Mucosa of rectum (tissue), 2 donors: ENCODE data around the gene FGF11.

Experiments used
- H3K27ac ChIP-seq, 2 donors: one replicate each; pipeline ENCODE4 v1.7.0; 2013; ENCODE audit warnings: inconsistent platforms in 2 of 2, low read depth in 2 of 2, low read length in 2 of 2
- H3K27me3 ChIP-seq, 2 donors: one replicate each; pipeline ENCODE4 v1.7.0; 2013; ENCODE audit warnings: low read length in 2 of 2; ENCODE audit not compliant: control insufficient read depth in 2 of 2, insufficient read depth in 2 of 2
- H3K36me3 ChIP-seq, 2 donors: one replicate each; pipeline ENCODE4 v1.7.0; 2013; ENCODE audit warnings: low read length in 2 of 2; ENCODE audit not compliant: control insufficient read depth in 2 of 2, insufficient read depth in 2 of 2
- H3K4me1 ChIP-seq, 2 donors: one replicate each; pipeline ENCODE4 v1.7.0; 2013; ENCODE audit warnings: low read length in 2 of 2, mild to moderate bottlenecking in 1 of 2; ENCODE audit not compliant: control insufficient read depth in 2 of 2, insufficient read depth in 2 of 2
- H3K4me3 ChIP-seq, 2 donors: one replicate each; pipeline ENCODE4 v1.7.0; 2013; ENCODE audit warnings: low read length in 2 of 2
- H3K9ac ChIP-seq, 2 donors: one replicate each; pipeline ENCODE4 v1.7.0; 2013; ENCODE audit warnings: low read length in 2 of 2, low read depth in 1 of 2, mild to moderate bottlenecking in 1 of 2
- H3K9me3 ChIP-seq, 2 donors: one replicate each; pipeline ENCODE4 v1.7.0; 2013; ENCODE audit warnings: low read length in 2 of 2; ENCODE audit not compliant: control insufficient read depth in 2 of 2
- donor health status: healthy.
- donor health status: Normal muscosa, but diverticular disease.

FGF11 gene

DNA sequence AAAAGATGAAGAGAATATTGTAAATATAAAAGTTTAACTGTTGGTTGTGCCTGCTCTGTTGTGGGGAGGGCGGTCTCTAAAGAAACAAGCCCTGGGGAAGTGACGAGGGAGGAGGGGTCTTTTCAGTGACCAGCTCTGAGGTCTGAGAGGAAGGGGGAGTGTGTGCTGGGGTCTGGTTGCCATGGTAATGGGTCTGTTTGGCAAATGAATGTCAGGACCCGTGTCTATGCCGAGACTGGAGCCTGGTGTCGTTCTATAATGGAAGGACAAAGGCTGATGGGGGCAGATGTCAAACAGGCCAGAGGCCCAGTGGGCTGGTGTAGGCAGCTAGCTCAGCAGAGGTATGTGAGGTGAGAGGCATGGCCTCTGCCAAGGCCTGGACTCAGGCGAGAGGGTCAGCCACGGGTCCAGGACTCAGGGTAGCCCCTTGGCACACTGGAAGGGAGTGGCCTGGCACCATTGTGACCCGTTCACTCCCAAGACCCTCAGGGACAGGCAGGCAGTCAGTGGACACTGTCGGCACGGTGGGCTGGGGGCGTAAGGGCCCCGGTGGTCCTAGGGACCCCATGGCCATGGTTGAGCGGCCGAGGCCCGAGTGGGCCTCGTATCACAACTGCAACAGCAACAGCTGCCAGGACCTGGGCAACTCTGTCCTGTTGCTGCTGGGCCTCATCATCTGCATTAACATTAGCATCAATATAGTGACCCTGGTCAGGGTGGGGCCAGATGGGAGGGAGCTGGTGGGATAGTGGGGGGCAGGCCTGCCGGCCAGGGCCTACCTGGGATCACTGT, 19.3 kb upstream of the FGF11 start, which contains the start of gene SPEM1:
SPEM1 (plus strand) TSS at position 506 of the 792 bp plus-strand sequence; CDS start at position 567, 61 bp downstream.
- Histone ChIP-seq H3K4me1 (no peaks in the 10 kb centered on the region), H3K9me3 (no peaks in the 10 kb centered on the region), H3K27ac (no peak within 1 kb of the TSS), H3K4me3 (no peak within 1 kb of the TSS), H3K9ac (no peak within 1 kb of the TSS), H3K27me3 (no peaks in the 10 kb centered on the region), H3K36me3 (no peaks in the 10 kb centered on the region)

DNA sequence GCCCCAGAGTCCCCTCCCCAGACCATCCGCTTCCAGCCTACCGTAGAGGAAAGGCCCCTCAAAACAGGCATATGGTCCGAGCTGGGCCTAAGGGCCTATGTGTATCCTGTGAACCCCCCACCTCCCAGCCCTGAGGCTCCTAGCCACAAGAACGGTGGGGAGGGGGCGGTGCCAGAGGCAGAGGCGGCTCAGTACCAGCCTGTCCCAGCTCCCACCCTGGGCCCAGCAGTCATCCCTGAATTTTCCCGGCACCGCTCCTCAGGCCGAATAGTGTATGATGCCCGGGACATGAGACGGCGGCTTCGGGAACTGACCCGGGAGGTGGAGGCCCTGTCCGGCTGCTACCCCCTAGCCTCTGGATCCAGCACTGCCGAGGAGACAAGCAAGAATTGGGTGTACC, 18.1 kb upstream of the FGF11 start:
- no peaks in the 10 kb centered on the region for H3K4me1 ChIP-seq
- no peaks in the 10 kb centered on the region for H3K9me3 ChIP-seq
- no peaks in the 10 kb centered on the region for H3K36me3 ChIP-seq
- no peak overlapping the region for H3K9ac ChIP-seq
- no peak overlapping the region for H3K27ac ChIP-seq
- H3K27me3 ChIP-seq, result no peaks in the 10 kb centered on the region
- no peak overlapping the region for H3K4me3 ChIP-seq

DNA sequence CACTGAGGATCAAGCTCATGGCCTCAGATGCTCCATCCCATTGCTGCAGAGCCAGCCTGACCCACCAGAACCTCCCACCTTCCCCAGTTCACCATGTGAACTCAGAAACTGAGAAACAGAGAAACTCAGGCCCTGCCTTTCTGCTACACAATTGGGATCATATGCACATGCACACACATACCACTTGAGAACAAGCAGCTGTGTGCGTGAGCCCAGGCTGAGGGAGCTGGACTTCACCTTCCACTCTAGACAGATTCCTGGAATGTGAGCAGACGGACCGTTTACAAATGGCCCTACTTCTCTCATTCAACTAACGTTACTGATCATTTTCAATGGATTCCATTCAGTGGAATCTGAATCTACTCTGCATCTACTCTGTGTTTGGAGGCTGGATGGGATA, 15.6 kb upstream of the FGF11 start:
- H3K4me1 ChIP-seq, result no peaks in the 10 kb centered on the region
- no peak overlapping the region for H3K27ac ChIP-seq
- no peaks in the 10 kb centered on the region for H3K27me3 ChIP-seq
- no peak overlapping the region for H3K9ac ChIP-seq
- no peaks in the 10 kb centered on the region for H3K9me3 ChIP-seq
- no peak overlapping the region for H3K4me3 ChIP-seq
- H3K36me3 ChIP-seq, result no peaks in the 10 kb centered on the region

DNA sequence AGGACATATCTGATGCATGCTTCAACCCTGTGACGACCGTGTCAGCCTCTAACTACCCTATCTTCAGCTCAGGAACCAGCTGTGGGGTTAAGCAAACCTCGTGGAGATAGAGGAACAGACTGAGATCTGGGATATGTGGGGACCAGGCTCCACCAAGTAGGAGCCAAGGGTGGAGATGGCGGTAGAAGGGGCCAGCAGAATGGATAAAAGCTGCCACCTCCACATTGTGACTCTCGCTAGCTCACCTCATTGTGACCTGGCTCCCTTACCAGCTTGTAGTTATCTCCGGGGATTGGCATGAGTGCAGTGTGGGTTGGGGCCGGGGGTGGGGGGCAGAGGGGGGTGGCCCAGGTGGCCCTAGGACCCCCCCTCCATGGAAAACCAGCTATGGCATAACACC, 14.0 kb upstream of the FGF11 start, which contains the start of gene SPEM2:
SPEM2 (plus strand) TSS at position 301 of the 400 bp plus-strand sequence; CDS start at position 374, 73 bp downstream.
- Histone ChIP-seq H3K4me1 (no peaks in the 10 kb centered on the region), H3K27ac (no peak within 1 kb of the TSS), H3K36me3 (no peaks in the 10 kb centered on the region), H3K9ac (no peak within 1 kb of the TSS), H3K9me3 (no peaks in the 10 kb centered on the region), H3K4me3 (no peak within 1 kb of the TSS), H3K27me3 (no peaks in the 10 kb centered on the region)

DNA sequence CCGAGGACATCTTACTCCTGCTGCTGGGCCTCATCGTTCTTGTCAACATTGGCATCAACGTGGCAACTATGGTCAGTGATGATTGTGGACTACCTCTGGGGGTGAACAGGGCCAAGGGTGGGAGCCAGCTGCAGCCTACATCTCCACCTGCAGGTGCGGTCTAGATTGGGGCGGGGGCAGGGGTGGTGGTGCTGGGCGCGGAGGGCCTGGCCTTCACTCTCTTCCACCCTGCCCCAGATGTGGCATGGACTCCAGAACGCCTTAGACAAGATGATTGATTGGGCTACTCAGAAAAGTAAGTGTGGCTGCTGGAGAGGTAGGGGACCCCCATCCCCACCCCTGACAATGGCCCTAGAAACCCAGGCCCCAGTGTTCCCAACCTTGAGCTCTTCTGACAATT, 13.6 kb upstream of the FGF11 start:
- Histone ChIP-seq H3K36me3 (no peaks in the 10 kb centered on the region), H3K9me3 (no peaks in the 10 kb centered on the region), H3K27ac (no peak overlapping the region), H3K27me3 (no peaks in the 10 kb centered on the region), H3K9ac (no peak overlapping the region), H3K4me3 (no peak overlapping the region), H3K4me1 (no peaks in the 10 kb centered on the region)

DNA sequence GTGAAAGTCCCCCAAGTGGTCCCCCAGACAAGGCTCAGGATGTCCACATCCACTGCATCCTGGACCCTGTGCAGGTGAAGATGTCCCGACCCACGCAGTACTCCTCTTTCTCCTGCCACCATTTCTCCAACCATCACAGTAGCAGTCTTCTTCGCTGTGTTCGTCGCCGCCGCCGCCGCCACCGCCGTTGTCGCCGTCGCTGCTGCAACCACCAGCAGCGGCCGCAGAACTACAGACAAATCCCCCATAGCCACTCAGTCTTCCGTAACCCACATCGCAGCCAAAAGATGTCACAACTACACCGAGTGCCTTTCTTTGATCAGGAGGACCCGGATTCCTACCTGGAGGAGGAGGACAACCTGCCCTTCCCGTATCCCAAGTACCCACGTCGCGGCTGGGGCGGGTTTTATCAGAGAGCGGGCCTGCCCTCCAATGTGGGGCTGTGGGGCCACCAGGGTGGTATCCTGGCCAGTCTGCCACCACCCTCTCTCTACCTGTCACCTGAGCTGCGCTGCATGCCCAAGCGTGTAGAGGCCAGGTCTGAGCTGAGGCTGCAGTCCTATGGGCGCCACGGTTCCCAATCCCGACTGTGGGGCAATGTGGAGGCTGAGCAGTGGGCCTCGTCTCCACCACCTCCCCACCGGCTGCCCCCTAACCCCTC, 13.0 kb upstream of the FGF11 start:
- no peaks in the 10 kb centered on the region for H3K36me3 ChIP-seq
- no peaks in the 10 kb centered on the region for H3K4me1 ChIP-seq
- H3K9ac ChIP-seq, result no peak overlapping the region
- H3K27me3 ChIP-seq, result no peaks in the 10 kb centered on the region
- H3K4me3 ChIP-seq, result no peak overlapping the region
- no peaks in the 10 kb centered on the region for H3K9me3 ChIP-seq
- no peak overlapping the region for H3K27ac ChIP-seq

DNA sequence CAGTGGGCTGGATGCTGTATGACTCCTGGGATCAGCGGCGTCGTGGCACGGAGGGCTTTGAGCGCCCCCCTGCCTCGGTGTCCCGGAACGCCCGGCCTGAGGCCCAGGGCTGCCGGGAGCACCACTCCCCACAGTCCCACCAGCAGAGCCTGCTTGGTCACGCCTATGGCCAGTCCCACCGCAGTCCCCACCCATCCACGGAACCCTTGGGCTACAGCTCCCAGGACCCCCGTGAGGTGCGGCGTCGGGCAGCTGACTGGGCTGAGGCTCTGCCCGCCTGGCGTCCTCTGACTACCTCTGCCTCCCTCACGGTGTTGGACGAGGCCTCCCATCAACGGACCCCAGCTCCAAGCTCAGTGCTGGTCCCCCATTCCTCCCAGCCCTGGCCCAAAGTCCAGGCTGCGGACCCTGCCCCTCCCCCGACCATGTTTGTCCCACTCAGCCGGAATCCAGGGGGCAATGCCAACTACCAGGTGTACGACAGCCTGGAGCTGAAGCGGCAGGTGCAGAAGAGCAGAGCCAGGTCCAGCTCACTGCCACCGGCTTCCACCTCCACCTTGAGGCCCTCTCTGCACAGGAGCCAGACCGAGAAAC, 12.3 kb upstream of the FGF11 start:
- H3K9ac ChIP-seq, result no peak overlapping the region

DNA sequence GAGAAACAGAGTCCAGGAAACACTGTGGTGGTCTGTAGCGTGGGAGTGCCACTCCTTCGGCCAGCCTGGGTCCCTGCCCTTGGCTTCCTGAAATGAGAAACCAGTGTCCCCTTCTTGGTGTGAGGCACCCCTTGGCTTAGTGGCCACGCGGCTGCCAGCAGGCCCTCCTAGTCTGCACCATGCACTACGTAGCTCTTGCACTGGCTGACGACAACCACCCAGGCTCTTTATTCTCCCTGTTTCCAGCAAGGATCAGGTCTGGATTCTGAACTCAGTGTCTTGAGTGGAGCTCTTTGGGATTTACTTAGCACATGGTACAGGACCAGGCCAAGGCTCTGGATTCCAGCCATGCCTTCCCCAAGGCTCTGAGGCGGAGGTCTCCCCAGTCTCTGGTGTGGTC, 11.8 kb upstream of the FGF11 start:
- no peak overlapping the region for H3K4me3 ChIP-seq
- H3K9me3 ChIP-seq, result no peaks in the 10 kb centered on the region
- H3K27me3 ChIP-seq, result no peaks in the 10 kb centered on the region
- no peak overlapping the region for H3K27ac ChIP-seq
- no peaks in the 10 kb centered on the region for H3K36me3 ChIP-seq
- no peak overlapping the region for H3K9ac ChIP-seq
- H3K4me1 ChIP-seq, result no peaks in the 10 kb centered on the region

More for the DNA sequence above, 12.3 kb upstream of the FGF11 start:
- Histone ChIP-seq H3K36me3 (no peaks in the 10 kb centered on the region), H3K4me3 (no peak overlapping the region), H3K27ac (no peak overlapping the region), H3K9me3 (no peaks in the 10 kb centered on the region), H3K4me1 (no peaks in the 10 kb centered on the region), H3K27me3 (no peaks in the 10 kb centered on the region)

DNA sequence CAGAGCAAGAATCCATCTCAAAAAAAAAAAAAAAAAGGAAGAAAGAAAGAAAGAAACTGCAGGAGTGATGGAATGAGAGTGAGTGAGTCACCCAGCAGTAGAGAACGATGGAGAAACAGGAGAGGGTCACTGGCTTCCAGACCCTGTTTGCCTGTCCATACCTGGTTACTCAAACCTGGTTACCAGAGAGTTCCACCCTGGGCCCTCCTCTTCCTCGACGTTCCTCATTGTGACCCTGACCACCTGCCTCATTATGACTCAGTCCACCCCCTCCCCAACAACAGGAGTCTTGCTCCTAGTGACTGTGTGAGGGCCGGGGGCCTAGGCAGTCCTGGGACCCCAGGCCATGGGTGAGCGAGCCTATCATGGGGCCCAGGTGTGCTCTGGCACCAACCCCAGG, 10.8 kb upstream of the FGF11 start, which contains the start of gene SPEM3:
SPEM3 (plus strand) TSS at position 301 of the 400 bp plus-strand sequence; CDS start at position 347, 46 bp downstream.
- Histone ChIP-seq H3K27me3 (no peaks in the 10 kb centered on the region), H3K36me3 (no peaks in the 10 kb centered on the region), H3K4me1 (no peaks in the 10 kb centered on the region), H3K9me3 (no peaks in the 10 kb centered on the region), H3K27ac (no peak within 1 kb of the TSS), H3K4me3 (no peak within 1 kb of the TSS), H3K9ac (no peak within 1 kb of the TSS)

DNA sequence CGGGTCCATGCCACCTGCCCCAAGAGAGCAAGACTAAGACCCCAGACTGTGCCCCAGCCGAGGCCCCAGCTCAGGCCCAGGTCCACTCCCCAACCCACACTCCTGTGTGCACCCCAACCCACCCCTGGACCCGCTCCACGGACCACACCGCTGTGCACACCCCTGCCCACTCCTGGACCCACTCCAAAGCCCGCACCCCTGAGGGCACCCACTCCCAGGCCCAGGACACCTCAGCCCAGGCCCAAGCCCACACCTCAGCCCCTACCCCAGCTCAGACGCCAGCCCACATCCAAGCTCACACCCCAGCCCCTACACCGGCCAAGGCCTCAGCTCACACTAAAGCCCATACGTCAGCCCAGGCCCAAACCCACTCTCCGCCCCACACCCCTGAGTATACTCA, 9.6 kb upstream of the FGF11 start:
- no peaks in the 10 kb centered on the region for H3K4me1 ChIP-seq
- H3K36me3 ChIP-seq, result no peaks in the 10 kb centered on the region
- H3K4me3 ChIP-seq, result no peak overlapping the region
- no peaks in the 10 kb centered on the region for H3K9me3 ChIP-seq
- no peak overlapping the region for H3K9ac ChIP-seq
- no peak overlapping the region for H3K27ac ChIP-seq
- no peaks in the 10 kb centered on the region for H3K27me3 ChIP-seq
